Stimulated activated naive CD8-positive, alpha-beta T cell treated with anti-CD3 and anti-CD28 coated beads, Interleukin-15, amount 100 ng/mL, for 72 hours (primary cell): ENCODE measurements around the gene RREB1.

Source experiments
- ATAC-seq: fragments of 150-1000 bp; cut with Tn5 transposase; 2 replicates; pipeline ENCODE4 v1.10.0; 2021; ENCODE audit warnings: mild to moderate bottlenecking, moderate library complexity
- DNase-seq, 2 donors: peaks; one replicate each; pipeline ENCODE4 v3.0.0; 2021 to 2022
- H3K27ac Mint-ChIP-seq, 2 donors: one replicate each; pipeline ENCODE4 v1.8.0; 2022; ENCODE audit warnings: mild to moderate bottlenecking in 2 of 2, mixed read lengths in 2 of 2, moderate library complexity in 2 of 2
- H3K27me3 Mint-ChIP-seq: one replicate; pipeline ENCODE4 v1.8.0; 2022; ENCODE audit warnings: mixed read lengths
- H3K4me1 Mint-ChIP-seq: one replicate; pipeline ENCODE4 v1.8.0; 2022; ENCODE audit warnings: mild to moderate bottlenecking, mixed read lengths
- H3K4me3 Mint-ChIP-seq, 2 donors: one replicate each; pipeline ENCODE4 v1.8.0; 2022; ENCODE audit warnings: mild to moderate bottlenecking in 2 of 2, mixed read lengths in 2 of 2, moderate library complexity in 1 of 2
- H3K9me3 Mint-ChIP-seq, 2 donors: one replicate each; pipeline ENCODE4 v1.8.0; 2022; ENCODE audit warnings: mixed read lengths in 2 of 2

Gene RREB1

GRCh38 chr6:7142918-7143475 is 35.2 kb downstream of the RREB1 start:
- H3K9me3 Mint-ChIP-seq = no peaks in the 10 kb centered on the region
- H3K27ac Mint-ChIP-seq = no peak overlapping the region
- peaks cover 92% of the 10 kb centered on the region for H3K4me1 Mint-ChIP-seq
- no peak for DNase-seq
- ATAC-seq = no peak
- H3K4me3 Mint-ChIP-seq = no peak overlapping the region
- H3K27me3 Mint-ChIP-seq = no peaks in the 10 kb centered on the region

GRCh38 chr6:7143476-7143974 is 35.8 kb downstream of the RREB1 start:
- no peak overlapping the region for H3K27ac Mint-ChIP-seq
- ATAC-seq (no peak), DNase-seq (no peak)
- H3K9me3 Mint-ChIP-seq = no peaks in the 10 kb centered on the region
- H3K4me1 Mint-ChIP-seq = peaks cover 92% of the 10 kb centered on the region
- no peak overlapping the region for H3K4me3 Mint-ChIP-seq
- H3K27me3 Mint-ChIP-seq = no peaks in the 10 kb centered on the region

GRCh38 chr6:7144872-7145584 is 37.3 kb downstream of the RREB1 start:
- Mint-ChIP-seq H3K27ac (peak overlapping the region in 1 of 2 donors; percentile 46), H3K4me1 (peaks cover 85% of the 10 kb centered on the region), H3K9me3 (no peaks in the 10 kb centered on the region), H3K4me3 (peak overlapping the region; percentile 65 to 80), H3K27me3 (no peaks in the 10 kb centered on the region)
- no peak for ATAC-seq
- no peak for DNase-seq

GRCh38 chr6:7145585-7145884 is 37.8 kb downstream of the RREB1 start:
- no peak for DNase-seq
- H3K27me3 Mint-ChIP-seq = no peaks in the 10 kb centered on the region
- H3K4me3 Mint-ChIP-seq = peak overlapping the region; percentile 65 to 80
- H3K27ac Mint-ChIP-seq = peak overlapping the region in 1 of 2 donors; percentile 82
- H3K4me1 Mint-ChIP-seq = peaks cover 86% of the 10 kb centered on the region
- no peaks in the 10 kb centered on the region for H3K9me3 Mint-ChIP-seq
- ATAC-seq = no peak

GRCh38 chr6:7145885-7146828 is 38.4 kb downstream of the RREB1 start:
- DNase-seq (no peak), ATAC-seq (peak; percentile 82)
- peaks cover 86% of the 10 kb centered on the region for H3K4me1 Mint-ChIP-seq
- H3K27me3 Mint-ChIP-seq = no peaks in the 10 kb centered on the region
- peak overlapping the region; percentile 78 to 82 for H3K27ac Mint-ChIP-seq
- peak overlapping the region; percentile 65 to 80 for H3K4me3 Mint-ChIP-seq
- no peaks in the 10 kb centered on the region for H3K9me3 Mint-ChIP-seq

GRCh38 chr6:7147051-7147671 is 39.4 kb downstream of the RREB1 start:
- Mint-ChIP-seq H3K9me3 (no peaks in the 10 kb centered on the region), H3K4me3 (peak overlapping the region; percentile 65 to 80), H3K27me3 (no peaks in the 10 kb centered on the region), H3K27ac (peak overlapping the region in 1 of 2 donors; percentile 70), H3K4me1 (peaks cover 86% of the 10 kb centered on the region)
- no peak for DNase-seq
- no peak for ATAC-seq

GRCh38 chr6:7148100-7148822 is 40.5 kb downstream of the RREB1 start:
- no peak for DNase-seq
- H3K4me3 Mint-ChIP-seq = no peak overlapping the region
- peak overlapping the region in 1 of 2 donors; percentile 84 for H3K27ac Mint-ChIP-seq
- no peaks in the 10 kb centered on the region for H3K9me3 Mint-ChIP-seq
- no peaks in the 10 kb centered on the region for H3K27me3 Mint-ChIP-seq
- H3K4me1 Mint-ChIP-seq = peaks cover 86% of the 10 kb centered on the region
- peak; percentile 45 for ATAC-seq

GRCh38 chr6:7150381-7151064 is 42.8 kb downstream of the RREB1 start:
- Mint-ChIP-seq H3K27me3 (no peaks in the 10 kb centered on the region), H3K27ac (no peak overlapping the region), H3K4me1 (peaks cover 92% of the 10 kb centered on the region), H3K9me3 (no peaks in the 10 kb centered on the region), H3K4me3 (no peak overlapping the region)
- no peak for ATAC-seq
- DNase-seq = no peak

GRCh38 chr6:7151381-7151780 is 43.6 kb downstream of the RREB1 start:
- no peaks in the 10 kb centered on the region for H3K9me3 Mint-ChIP-seq
- DNase-seq = no peak

GRCh38 chr6:7152462-7152861 is 44.7 kb downstream of the RREB1 start:
- no peaks in the 10 kb centered on the region for H3K27me3 Mint-ChIP-seq
- no peaks in the 10 kb centered on the region for H3K9me3 Mint-ChIP-seq
- no peak overlapping the region for H3K4me3 Mint-ChIP-seq
- H3K4me1 Mint-ChIP-seq = peaks cover 91% of the 10 kb centered on the region
- ATAC-seq (no peak), DNase-seq (no peak)
- no peak overlapping the region for H3K27ac Mint-ChIP-seq

More at GRCh38 chr6:7151381-7151780, 43.6 kb downstream of the RREB1 start:
- no peak overlapping the region for H3K4me3 Mint-ChIP-seq
- H3K27ac Mint-ChIP-seq = no peak overlapping the region
- H3K4me1 Mint-ChIP-seq = peaks cover 92% of the 10 kb centered on the region
- no peak for ATAC-seq
- H3K27me3 Mint-ChIP-seq = no peaks in the 10 kb centered on the region

GRCh38 chr6:7153789-7154188 is 46.0 kb downstream of the RREB1 start:
- Mint-ChIP-seq H3K27ac (peak overlapping the region in 1 of 2 donors; percentile 8), H3K4me1 (peaks cover 92% of the 10 kb centered on the region), H3K27me3 (no peaks in the 10 kb centered on the region), H3K9me3 (no peaks in the 10 kb centered on the region), H3K4me3 (peak overlapping the region in 1 of 2 donors; percentile 79)
- DNase-seq (peak in 1 of 2 donors; percentile 20), ATAC-seq (no peak)

GRCh38 chr6:7154341-7155139 is 46.8 kb downstream of the RREB1 start:
- ATAC-seq (peak; percentile 93), DNase-seq (peak in 1 of 2 donors; percentile 68)
- peak overlapping the region; percentile 76 to 79 for H3K4me3 Mint-ChIP-seq
- no peaks in the 10 kb centered on the region for H3K27me3 Mint-ChIP-seq
- H3K9me3 Mint-ChIP-seq = no peaks in the 10 kb centered on the region
- peaks cover 92% of the 10 kb centered on the region for H3K4me1 Mint-ChIP-seq
- peak overlapping the region; percentile 71 to 96 for H3K27ac Mint-ChIP-seq

- ATAC-seq (no peak), DNase-seq (no peak)
- Mint-ChIP-seq H3K4me1 (peaks cover 88% of the 10 kb centered on the region), H3K9me3 (no peaks in the 10 kb centered on the region), H3K27me3 (no peaks in the 10 kb centered on the region), H3K4me3 (peak overlapping the region; percentile 6 to 79), H3K27ac (peak overlapping the region; percentile 60 to 96)
These were observed 48.3 kb downstream of the RREB1 start for GRCh38 chr6:7155871-7156579.
